Osteoblast (primary cell): Measurements from ENCODE around the gene TAF5L. TPM values are rescaled to one million over a fixed set of nuclear protein-coding genes. Genes with fewer than 3 reads are reported as not detected.

Experiments used
- DNase-seq: peaks from one replicate; pipeline ENCODE4 v3.0.0; 2011; ENCODE audit warnings: low spot score, mixed read lengths; ENCODE audit not compliant: insufficient read length; ENCODE audit errors: missing footprints
- H2AFZ ChIP-seq: 2 replicates; pipeline ENCODE4 v1.6.0; 2011; ENCODE audit warnings: mild to moderate bottlenecking, low read length
- H3K27ac ChIP-seq: 2 replicates; pipeline ENCODE4 v1.5.1; 2011; ENCODE audit warnings: mild to moderate bottlenecking, low read depth, low read length, moderate library complexity
- H3K27me3 ChIP-seq: 2 replicates; pipeline ENCODE4 v1.6.0; 2012; ENCODE audit warnings: mild to moderate bottlenecking, control low read depth, inconsistent platforms, low read length, moderate library complexity; ENCODE audit not compliant: insufficient read depth
- H3K36me3 ChIP-seq: 2 replicates; pipeline ENCODE4 v1.5.1; 2011; ENCODE audit warnings: mild to moderate bottlenecking, low read length, control low read depth, moderate library complexity; ENCODE audit not compliant: insufficient read depth
- H3K4me1 ChIP-seq: 2 replicates; pipeline ENCODE4 v1.5.1; 2011; ENCODE audit warnings: mild to moderate bottlenecking, low read length, control low read depth, moderate library complexity; ENCODE audit not compliant: insufficient read depth
- H3K4me2 ChIP-seq: 2 replicates; pipeline ENCODE4 v1.6.0; 2011; ENCODE audit warnings: mild to moderate bottlenecking, low read length; ENCODE audit not compliant: insufficient read depth
- H3K4me3 ChIP-seq: fragments of 200-600 bp; sonication (generic); 3 replicates; pipeline ENCODE4 v1.5.1; 2012; ENCODE audit warnings: mild to moderate bottlenecking, low read length, inconsistent platforms; ENCODE audit not compliant: insufficient read depth
- H3K79me2 ChIP-seq: 2 replicates; pipeline ENCODE4 v1.6.0; 2012; ENCODE audit warnings: mild to moderate bottlenecking, low read length, control low read depth, inconsistent platforms; ENCODE audit not compliant: insufficient read depth
- H3K9me3 ChIP-seq: 2 replicates; pipeline ENCODE4 v1.5.1; 2011; ENCODE audit warnings: low read depth, low read length, control low read depth
- H4K20me1 ChIP-seq: 2 replicates; pipeline ENCODE4 v1.6.0; 2012; ENCODE audit warnings: mild to moderate bottlenecking, low read length, control low read depth; ENCODE audit not compliant: insufficient read depth
- total RNA-seq: library from RNA; depleted of rRNA; stranded (reverse); fragments of >200 nt; gene quantifications from 2 replicates; pipeline ENCODE4 v1.2.3, GENCODE V29; 2012
- TF ChIP-seq, protein P1 (sequence below): IDR thresholded peaks from 2 replicates; pipeline ENCODE4 v1.5.1; 2011; ENCODE audit warnings: mild to moderate bottlenecking, low read depth, low read length, moderate library complexity; ENCODE audit errors: extremely low read depth

TAF5L gene
- total RNA-seq, 1 donor, result 13.4 TPM

DNA sequence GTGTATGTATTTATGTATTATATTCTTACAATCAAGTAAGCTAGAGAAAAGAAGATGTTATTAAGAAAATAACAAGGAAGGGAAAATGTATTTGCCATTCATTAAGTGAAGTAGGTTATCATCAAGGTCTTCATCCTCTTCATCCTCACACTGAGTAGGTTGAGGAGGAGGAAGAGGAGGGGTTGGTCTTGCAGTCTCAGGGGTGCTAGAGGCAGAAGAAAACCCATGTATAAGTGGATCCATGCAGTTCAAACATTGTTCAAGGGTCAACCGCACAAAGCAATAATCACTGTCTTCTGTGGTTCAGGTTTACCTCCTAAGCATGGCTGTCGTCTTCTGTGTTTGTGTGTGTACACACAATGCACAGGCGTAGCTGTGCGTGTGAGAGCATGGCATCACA is 17.0 kb upstream of the TAF5L start:
- Histone ChIP-seq H3K9me3 (no peaks in the 10 kb centered on the region), H3K4me2 (no peak overlapping the region), H3K27ac (no peak overlapping the region), H3K36me3 (peaks cover 37% of the 10 kb centered on the region), H3K4me3 (no peak overlapping the region), H3K27me3 (no peaks in the 10 kb centered on the region), H2AFZ (no peak overlapping the region), H3K4me1 (no peaks in the 10 kb centered on the region), H3K79me2 (peaks cover 22% of the 10 kb centered on the region), H4K20me1 (peaks cover 12% of the 10 kb centered on the region)
- TF ChIP-seq, protein P1, sequence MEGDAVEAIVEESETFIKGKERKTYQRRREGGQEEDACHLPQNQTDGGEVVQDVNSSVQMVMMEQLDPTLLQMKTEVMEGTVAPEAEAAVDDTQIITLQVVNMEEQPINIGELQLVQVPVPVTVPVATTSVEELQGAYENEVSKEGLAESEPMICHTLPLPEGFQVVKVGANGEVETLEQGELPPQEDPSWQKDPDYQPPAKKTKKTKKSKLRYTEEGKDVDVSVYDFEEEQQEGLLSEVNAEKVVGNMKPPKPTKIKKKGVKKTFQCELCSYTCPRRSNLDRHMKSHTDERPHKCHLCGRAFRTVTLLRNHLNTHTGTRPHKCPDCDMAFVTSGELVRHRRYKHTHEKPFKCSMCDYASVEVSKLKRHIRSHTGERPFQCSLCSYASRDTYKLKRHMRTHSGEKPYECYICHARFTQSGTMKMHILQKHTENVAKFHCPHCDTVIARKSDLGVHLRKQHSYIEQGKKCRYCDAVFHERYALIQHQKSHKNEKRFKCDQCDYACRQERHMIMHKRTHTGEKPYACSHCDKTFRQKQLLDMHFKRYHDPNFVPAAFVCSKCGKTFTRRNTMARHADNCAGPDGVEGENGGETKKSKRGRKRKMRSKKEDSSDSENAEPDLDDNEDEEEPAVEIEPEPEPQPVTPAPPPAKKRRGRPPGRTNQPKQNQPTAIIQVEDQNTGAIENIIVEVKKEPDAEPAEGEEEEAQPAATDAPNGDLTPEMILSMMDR, result no peak
- DNase-seq, result no peak

DNA sequence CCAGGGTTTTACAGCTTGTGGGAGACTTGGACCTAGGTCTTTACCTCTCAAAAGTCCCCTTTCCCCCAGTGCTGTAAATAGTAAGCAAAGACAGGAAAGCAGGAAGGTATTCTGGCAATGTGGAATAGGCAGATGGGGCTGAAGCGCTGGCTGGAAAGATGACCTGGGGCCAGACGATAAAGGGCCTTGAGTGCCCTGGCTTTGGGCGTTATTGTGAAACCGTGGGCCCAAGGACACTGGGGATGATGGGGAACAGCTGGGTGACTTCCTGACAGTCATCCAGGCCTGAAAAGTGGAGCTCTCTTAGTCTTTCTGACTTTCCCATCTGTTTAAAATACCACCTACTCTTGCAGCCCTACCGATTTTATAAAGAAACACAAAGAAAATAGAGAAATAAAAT is 16.5 kb upstream of the TAF5L start:
- TF ChIP-seq, protein P1, result no peak
- peaks cover 12% of the 10 kb centered on the region for H4K20me1 ChIP-seq
- H3K27me3 ChIP-seq, result no peaks in the 10 kb centered on the region
- no peak overlapping the region for H2AFZ ChIP-seq
- H3K4me2 ChIP-seq, result no peak overlapping the region
- peaks cover 38% of the 10 kb centered on the region for H3K36me3 ChIP-seq
- H3K9me3 ChIP-seq, result no peaks in the 10 kb centered on the region
- peaks cover 22% of the 10 kb centered on the region for H3K79me2 ChIP-seq
- DNase-seq, result no peak
- no peak overlapping the region for H3K4me3 ChIP-seq
- no peaks in the 10 kb centered on the region for H3K4me1 ChIP-seq
- no peak overlapping the region for H3K27ac ChIP-seq

DNA sequence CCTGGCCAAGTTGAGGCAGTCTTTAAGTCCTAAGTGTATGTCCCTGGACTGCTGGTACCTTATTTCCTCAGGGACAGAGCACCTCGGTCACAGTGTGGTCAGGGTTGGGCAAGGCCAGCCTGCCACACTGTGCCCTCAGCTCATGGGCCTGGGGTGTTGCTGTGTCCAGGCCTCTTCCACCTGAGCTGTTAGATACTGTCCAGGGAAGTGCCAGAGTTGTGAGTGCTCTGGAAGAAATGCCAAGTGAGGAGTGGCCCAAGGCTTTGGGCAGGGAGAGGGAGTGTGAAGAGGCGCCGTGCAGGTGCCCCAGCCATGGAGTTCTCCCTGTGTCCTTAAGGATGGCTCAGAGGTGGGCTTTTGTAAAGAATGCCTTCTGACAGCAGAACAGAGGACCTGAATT is 15.4 kb upstream of the TAF5L start:
- Histone ChIP-seq H3K79me2 (peaks cover 22% of the 10 kb centered on the region), H2AFZ (no peak overlapping the region), H4K20me1 (peaks cover 12% of the 10 kb centered on the region), H3K9me3 (no peaks in the 10 kb centered on the region), H3K4me3 (no peak overlapping the region), H3K27ac (no peak overlapping the region), H3K4me2 (no peak overlapping the region), H3K27me3 (no peaks in the 10 kb centered on the region), H3K36me3 (peaks cover 39% of the 10 kb centered on the region), H3K4me1 (no peaks in the 10 kb centered on the region)
- TF ChIP-seq, protein P1, result no peak
- no peak for DNase-seq

DNA sequence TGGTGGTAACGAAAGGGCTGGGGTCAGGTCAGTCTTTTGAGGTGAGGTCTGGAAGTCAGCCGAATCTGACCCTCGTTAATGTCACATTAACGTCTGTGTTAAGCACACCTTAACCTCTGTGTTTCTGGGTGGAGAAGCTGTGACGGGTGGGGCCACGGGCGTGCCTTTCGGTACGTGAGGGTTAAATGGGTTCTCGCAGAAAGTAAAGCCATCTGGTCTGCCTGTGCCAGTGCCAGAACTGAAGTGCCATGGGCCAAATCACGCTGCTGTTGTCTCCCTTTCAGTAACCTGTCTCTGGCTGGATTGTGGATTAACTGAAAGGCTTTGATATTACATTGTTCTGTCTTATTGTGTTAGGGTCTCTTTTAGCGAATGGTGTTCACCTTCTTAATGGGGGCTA is 14.5 kb upstream of the TAF5L start:
- TF ChIP-seq, protein P1, result no peak
- peaks cover 22% of the 10 kb centered on the region for H3K79me2 ChIP-seq
- peaks cover 38% of the 10 kb centered on the region for H3K36me3 ChIP-seq

More for the DNA sequence above, 14.5 kb upstream of the TAF5L start:
- Histone ChIP-seq H3K27ac (no peak overlapping the region), H3K4me3 (no peak overlapping the region), H3K9me3 (no peaks in the 10 kb centered on the region), H3K27me3 (no peaks in the 10 kb centered on the region), H3K4me1 (no peaks in the 10 kb centered on the region), H3K4me2 (no peak overlapping the region), H2AFZ (no peak overlapping the region), H4K20me1 (peaks cover 14% of the 10 kb centered on the region)
- DNase-seq, result no peak
